AG04450 (cell line): ENCODE measurements around the gene DNAL1. TPM values are rescaled to one million over a fixed set of nuclear protein-coding genes. Genes with fewer than 3 reads are reported as not detected.

ENCODE experiments used
- CTCF ChIA-PET: fragments of 300-600, 350-600 bp; formaldehyde crosslinking; extraction: SDS; loops from one replicate; lab custom pipeline; 2022; ENCODE audit warnings: antibody characterized with exemption, inconsistent platforms; lab: Charles Lee
- POLR2A ChIA-PET: fragments of 350-600 bp; formaldehyde crosslinking; extraction: SDS; loops from one replicate; lab custom pipeline; 2021; ENCODE audit warnings: antibody characterized with exemption, inconsistent platforms; lab: Yijun Ruan, JAX
- DNase-seq: peaks from one replicate; pipeline ENCODE4 v3.0.0-alpha.2; 2011; ENCODE audit warnings: low read depth, low spot score
- H3K27ac ChIP-seq: one replicate; pipeline ENCODE4 v1.5.1; 2012; ENCODE audit warnings: low read depth, low read length, control low read depth
- H3K27me3 ChIP-seq: one replicate; pipeline ENCODE4 v1.6.0; 2012; ENCODE audit warnings: low read length; ENCODE audit not compliant: control insufficient read depth, insufficient read depth
- H3K4me3 ChIP-seq: 2 replicates; pipeline ENCODE4 v1.5.1; 2011; ENCODE audit warnings: mild to moderate bottlenecking, low read depth, low read length, control low read depth
- H3K9me3 ChIP-seq: 2 replicates; pipeline ENCODE4 v1.5.1; 2012; ENCODE audit warnings: low read length; ENCODE audit not compliant: control insufficient read depth, insufficient read depth
- CTCF ChIP-seq: IDR thresholded peaks from 2 replicates; pipeline ENCODE4 v1.5.1; 2011; ENCODE audit warnings: low read depth, low read length, control low read depth, inconsistent platforms
- polyA plus RNA-seq: library from polyadenylated mRNA; depleted of rRNA; stranded (reverse); fragments of >200 nt; gene quantifications from 2 replicates; pipeline ENCODE4 v1.2.3, GENCODE V29; 2011

DNAL1 gene
- polyA plus RNA-seq, 1 experiment = 10.0 TPM

GRCh38 chr14:73727166-73727565, 82.4 kb downstream of the DNAL1 start:
- Histone ChIP-seq H3K9me3 (no peaks in the 10 kb centered on the region), H3K4me3 (no peak overlapping the region), H3K27ac (peak overlapping the region; percentile 31), H3K27me3 (no peaks in the 10 kb centered on the region)
- no peak for TF ChIP-seq CTCF
- DNase-seq = no peak
- ChIA-PET POLR2A (interaction anchor here (0.5 to 1.1 kb wide), 2 partner anchors 14 to 85 kb away, joined by 4 to 8 read pairs; no protein-coding TSS in a partner anchor), CTCF (interaction anchor here (0.8 to 2.1 kb wide), 7 partner anchors 10 to 216 kb away, joined by 3 to 10 read pairs (median 4); no protein-coding TSS in a partner anchor)

GRCh38 chr14:73728717-73729330, 84.0 kb downstream of the DNAL1 start:
- no peak for DNase-seq
- Histone ChIP-seq H3K27me3 (no peaks in the 10 kb centered on the region), H3K4me3 (no peak overlapping the region), H3K9me3 (no peaks in the 10 kb centered on the region), H3K27ac (peak overlapping the region; percentile 11)
- peak; percentile 96 for TF ChIP-seq CTCF
- ChIA-PET POLR2A (interaction anchor here (1.1 kb wide), 1 partner anchor 13 kb away, joined by 3 read pairs; no protein-coding TSS in a partner anchor), CTCF (interaction anchor here (0.6 to 2.1 kb wide), 36 partner anchors 9 to 207 kb away, joined by 3 to 10 read pairs (median 5); no protein-coding TSS in a partner anchor)

GRCh38 chr14:73729556-73730265, 84.9 kb downstream of the DNAL1 start:
- no peaks in the 10 kb centered on the region for H3K9me3 ChIP-seq
- no peak for DNase-seq
- no peak for TF ChIP-seq CTCF
- H3K27ac ChIP-seq = no peak overlapping the region
- H3K27me3 ChIP-seq = no peaks in the 10 kb centered on the region
- POLR2A ChIA-PET = interaction anchor here (1.1 kb wide), 1 partner anchor 12 kb away, joined by 3 read pairs; no protein-coding TSS in a partner anchor
- CTCF ChIA-PET = interaction anchor here (0.7 to 1.7 kb wide), 19 partner anchors 8 to 206 kb away, joined by 3 to 9 read pairs (median 5); no protein-coding TSS in a partner anchor
- no peak overlapping the region for H3K4me3 ChIP-seq

GRCh38 chr14:73731111-73731510, 86.3 kb downstream of the DNAL1 start:
- CTCF ChIA-PET = interaction anchor here (0.8 to 1.2 kb wide), 2 partner anchors 95 to 137 kb away, joined by 3 read pairs; no protein-coding TSS in a partner anchor
- no peaks in the 10 kb centered on the region for H3K27me3 ChIP-seq
- DNase-seq = no peak
- POLR2A ChIA-PET = no interaction called here
- no peak overlapping the region for H3K4me3 ChIP-seq
- no peak for TF ChIP-seq CTCF
- H3K9me3 ChIP-seq = no peaks in the 10 kb centered on the region
- H3K27ac ChIP-seq = no peak overlapping the region
